Caco-2 (cell line): ENCODE data around the gene CEP192. TPM values are rescaled to one million over a fixed set of nuclear protein-coding genes. Genes with fewer than 3 reads are reported as not detected.

Experiments used
- BruUV-seq: library from RNA; stranded (reverse); fragments of 400-500 nt; replicated peaks from 2 replicates; lab custom pipeline; 2021; lab: Mats Ljungman, UMichigan
- CTCF ChIA-PET: fragments of 300-600 bp; sonication (Branson Sonifier 250); formaldehyde crosslinking; loops from one replicate; lab custom pipeline; 2022; ENCODE audit warnings: antibody characterized with exemption; lab: Charles Lee
- POLR2A ChIA-PET: fragments of 300-600 bp; sonication (Branson Sonifier 250); formaldehyde crosslinking; loops from one replicate; lab custom pipeline; 2022; ENCODE audit warnings: antibody characterized with exemption; lab: Charles Lee
- DNase-seq, 2 experiments: peaks; one replicate each; pipeline versions ENCODE4 v3.0.0 to v3.0.0-alpha.2; 2020 to 2022
- H3K27me3 ChIP-seq: replicated peaks from 2 replicates; pipeline ENCODE4 v1.6.0; 2011; ENCODE audit warnings: low read length; ENCODE audit not compliant: control insufficient read depth, insufficient read depth
- H3K36me3 ChIP-seq: 2 replicates; pipeline ENCODE4 v1.5.1; 2011; ENCODE audit warnings: low read length; ENCODE audit not compliant: control insufficient read depth, insufficient read depth
- H3K4me1 ChIP-seq: fragments of 250-450 bp; sonication (Bioruptor Pico); 2 replicates; pipeline ENCODE4 v1.5.1; 2020; ENCODE audit warnings: mild to moderate bottlenecking
- H3K4me3 ChIP-seq: 2 replicates; pipeline ENCODE4 v1.5.1; 2011; ENCODE audit warnings: low read depth, mild to moderate bottlenecking, control low read depth, low read length
- H3K9me3 ChIP-seq: fragments of 250-450 bp; sonication (Bioruptor Pico); 2 replicates; pipeline ENCODE4 v1.5.1; 2020; ENCODE audit warnings: mild to moderate bottlenecking, moderate library complexity
- H3K27ac Mint-ChIP-seq: one replicate; pipeline ENCODE4 v1.8.0; 2022; ENCODE audit warnings: mixed read lengths; ENCODE audit not compliant: unreplicated experiment
- H3K27me3 Mint-ChIP-seq: one replicate; pipeline ENCODE4 v1.8.0; 2022; ENCODE audit warnings: mixed read lengths; ENCODE audit not compliant: insufficient read depth, unreplicated experiment
- H3K36me3 Mint-ChIP-seq: one replicate; pipeline ENCODE4 v1.8.0; 2022; ENCODE audit warnings: mild to moderate bottlenecking, mixed read lengths; ENCODE audit not compliant: insufficient read depth, unreplicated experiment
- H3K4me1 Mint-ChIP-seq: one replicate; pipeline ENCODE4 v1.8.0; 2022; ENCODE audit warnings: low read depth, mixed read lengths; ENCODE audit not compliant: unreplicated experiment
- H3K4me3 Mint-ChIP-seq: one replicate; pipeline ENCODE4 v1.8.0; 2022; ENCODE audit warnings: mild to moderate bottlenecking, moderate library complexity, mixed read lengths; ENCODE audit not compliant: unreplicated experiment
- H3K9me3 Mint-ChIP-seq: one replicate; pipeline ENCODE4 v1.8.0; 2022; ENCODE audit warnings: mixed read lengths; ENCODE audit not compliant: unreplicated experiment
- intact Hi-C: fragments of 100-400 bp; cut with micrococcal nuclease; formaldehyde crosslinking; loops from one replicate; pipeline ENCODE4 v1.10.0; 2022; ENCODE audit not compliant: unreplicated experiment
- total RNA-seq: library from RNA; stranded (reverse); gene quantifications from 2 replicates; pipeline ENCODE4 v1.2.3, GENCODE V29; 2022
- TF ChIP-seq, protein P1 (sequence below), 2 experiments: fragments of 200-600 bp in 1 of 2; IDR thresholded peaks; 1 replicate in 1 of 2; 2 replicates in 1 of 2; pipeline versions ENCODE4 v1.5.1 to v1.8.0; 2011 to 2022; ENCODE audit warnings: antibody characterized with exemption in 1 of 2, control low read depth in 1 of 2, inconsistent platforms in 1 of 2, low read depth in 1 of 2, low read length in 1 of 2, mild to moderate bottlenecking in 1 of 2, moderate library complexity in 1 of 2; ENCODE audit not compliant: insufficient read depth in 1 of 2, severe bottlenecking in 1 of 2, unreplicated experiment in 1 of 2

CEP192 gene
- total RNA-seq, 1 experiment from 2014 or later = 33.5 TPM

GRCh38 chr18:13039806-13040205 is 48.6 kb downstream of the CEP192 start:
- no peaks in the 10 kb centered on the region for H3K27me3 Mint-ChIP-seq
- no peak overlapping the region for H3K4me3 Mint-ChIP-seq
- H3K27ac Mint-ChIP-seq = no peak overlapping the region
- H3K4me1 Mint-ChIP-seq = peaks cover 2% of the 10 kb centered on the region
- Histone ChIP-seq H3K27me3 (no peaks in the 10 kb centered on the region), H3K9me3 (no peaks in the 10 kb centered on the region), H3K4me1 (no peaks in the 10 kb centered on the region), H3K4me3 (no peak overlapping the region), H3K36me3 (no peaks in the 10 kb centered on the region)
- H3K9me3 Mint-ChIP-seq = no peaks in the 10 kb centered on the region
- TF ChIP-seq, protein P1, sequence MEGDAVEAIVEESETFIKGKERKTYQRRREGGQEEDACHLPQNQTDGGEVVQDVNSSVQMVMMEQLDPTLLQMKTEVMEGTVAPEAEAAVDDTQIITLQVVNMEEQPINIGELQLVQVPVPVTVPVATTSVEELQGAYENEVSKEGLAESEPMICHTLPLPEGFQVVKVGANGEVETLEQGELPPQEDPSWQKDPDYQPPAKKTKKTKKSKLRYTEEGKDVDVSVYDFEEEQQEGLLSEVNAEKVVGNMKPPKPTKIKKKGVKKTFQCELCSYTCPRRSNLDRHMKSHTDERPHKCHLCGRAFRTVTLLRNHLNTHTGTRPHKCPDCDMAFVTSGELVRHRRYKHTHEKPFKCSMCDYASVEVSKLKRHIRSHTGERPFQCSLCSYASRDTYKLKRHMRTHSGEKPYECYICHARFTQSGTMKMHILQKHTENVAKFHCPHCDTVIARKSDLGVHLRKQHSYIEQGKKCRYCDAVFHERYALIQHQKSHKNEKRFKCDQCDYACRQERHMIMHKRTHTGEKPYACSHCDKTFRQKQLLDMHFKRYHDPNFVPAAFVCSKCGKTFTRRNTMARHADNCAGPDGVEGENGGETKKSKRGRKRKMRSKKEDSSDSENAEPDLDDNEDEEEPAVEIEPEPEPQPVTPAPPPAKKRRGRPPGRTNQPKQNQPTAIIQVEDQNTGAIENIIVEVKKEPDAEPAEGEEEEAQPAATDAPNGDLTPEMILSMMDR (IDR thresholded peaks at IDR 0.05; ENCODE audit: insufficient read depth in 1 of 2, low read depth in 1 of 2, low read length in 1 of 2, severe bottlenecking in 1 of 2, unreplicated experiment in 1 of 2) = no peak
- BruUV-seq = no TSS peak
- intact Hi-C loops = no loop called here
- no peak for DNase-seq
- POLR2A ChIA-PET = no interaction called here
- CTCF ChIA-PET = no interaction called here
- H3K36me3 Mint-ChIP-seq = peaks cover 14% of the 10 kb centered on the region

DNA sequence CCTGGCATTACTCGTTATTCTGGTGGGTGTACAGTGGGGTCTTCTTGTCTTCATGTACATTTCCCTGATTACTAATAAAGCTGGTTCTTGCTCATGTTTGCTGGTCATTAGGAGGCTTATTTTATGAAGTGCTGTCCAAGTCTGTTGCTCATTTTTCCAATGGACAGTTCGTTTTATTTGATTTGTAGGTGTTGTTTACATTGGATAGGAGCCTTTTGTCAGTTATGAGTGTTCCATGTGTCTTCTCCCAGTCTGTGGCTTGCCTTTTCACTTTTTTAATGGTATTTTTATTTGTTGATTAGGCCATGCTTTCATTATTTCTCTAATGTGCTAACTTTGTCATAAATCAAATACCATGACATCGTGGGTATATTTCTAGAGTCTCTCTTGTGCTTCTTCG is 51.9 kb downstream of the CEP192 start:
- H3K4me1 Mint-ChIP-seq = peaks cover 8% of the 10 kb centered on the region
- H3K27ac Mint-ChIP-seq = no peak overlapping the region
- no TSS peak for BruUV-seq
- intact Hi-C loops = no loop called here
- Histone ChIP-seq H3K4me1 (peaks cover 4% of the 10 kb centered on the region; the same call in 1 of the 2 replicates), H3K4me3 (no peak overlapping the region), H3K9me3 (no peaks in the 10 kb centered on the region), H3K36me3 (peaks cover 2% of the 10 kb centered on the region; the same call in 1 of the 2 replicates), H3K27me3 (no peaks in the 10 kb centered on the region; the same call in 1 of the 2 replicates)
- no peak for DNase-seq
- ChIA-PET POLR2A (no interaction called here), CTCF (no interaction called here)
- TF ChIP-seq, protein P1 (IDR thresholded peaks at IDR 0.05; ENCODE audit: insufficient read depth in 1 of 2, low read depth in 1 of 2, low read length in 1 of 2, severe bottlenecking in 1 of 2, unreplicated experiment in 1 of 2) = no peak
- H3K36me3 Mint-ChIP-seq = peaks cover 40% of the 10 kb centered on the region
- no peaks in the 10 kb centered on the region for H3K27me3 Mint-ChIP-seq
- H3K4me3 Mint-ChIP-seq = no peak overlapping the region
- no peaks in the 10 kb centered on the region for H3K9me3 Mint-ChIP-seq

- H3K9me3 Mint-ChIP-seq = no peaks in the 10 kb centered on the region
- no peaks in the 10 kb centered on the region; the same call in 1 of the 2 replicates for H3K27me3 ChIP-seq
- H3K36me3 ChIP-seq = peaks cover 2% of the 10 kb centered on the region; the same call in 1 of the 2 replicates
- no peak overlapping the region for H3K27ac Mint-ChIP-seq
- H3K4me1 Mint-ChIP-seq = peaks cover 8% of the 10 kb centered on the region
- BruUV-seq = no TSS peak
- H3K27me3 Mint-ChIP-seq = no peaks in the 10 kb centered on the region
- POLR2A ChIA-PET = no interaction called here
- no peak for DNase-seq
- no peaks in the 10 kb centered on the region for H3K9me3 ChIP-seq
- H3K4me3 ChIP-seq = no peak overlapping the region
- TF ChIP-seq, protein P1 (IDR thresholded peaks at IDR 0.05; ENCODE audit: insufficient read depth in 1 of 2, low read depth in 1 of 2, low read length in 1 of 2, severe bottlenecking in 1 of 2, unreplicated experiment in 1 of 2) = no peak
- intact Hi-C loops = no loop called here
- peaks cover 54% of the 10 kb centered on the region for H3K36me3 Mint-ChIP-seq
- H3K4me1 ChIP-seq = peaks cover 4% of the 10 kb centered on the region; the same call in 1 of the 2 replicates
- no peak overlapping the region for H3K4me3 Mint-ChIP-seq
- CTCF ChIA-PET = no interaction called here
Observed at GRCh38 chr18:13048061-13048595, 57.0 kb downstream of the CEP192 start.
